GM19025 (cell line): Measurements from ENCODE around the gene MDN1.
"Not testable (repeated sequence)": the region's sequence is repeated elsewhere in the genome, so short reads cannot be mapped to it uniquely, and the experiment has no call there.

Experiments used
- ATAC-seq: cut with Tn5 transposase; IDR thresholded peaks from one replicate; pipeline ENCODE4 v1.9.1; 2021; ENCODE audit warnings: mild to moderate bottlenecking, low read depth, moderate library complexity; ENCODE audit not compliant: unreplicated experiment

The MDN1 gene

GRCh38 chr6:89777455-89777854 is 42.1 kb downstream of the MDN1 start:
- no peak for ATAC-seq

- no peak for ATAC-seq
Observed at GRCh38 chr6:89776583-89777233, 42.9 kb downstream of the MDN1 start.

GRCh38 chr6:89775150-89775549 is 44.4 kb downstream of the MDN1 start:
- ATAC-seq: no peak

- ATAC-seq: no peak
Observed at GRCh38 chr6:89769572-89769971, 50.0 kb downstream of the MDN1 start.

GRCh38 chr6:89768324-89768723 is 51.3 kb downstream of the MDN1 start:
- no peak for ATAC-seq

- ATAC-seq: no peak
Observed at GRCh38 chr6:89763550-89763949, 56.0 kb downstream of the MDN1 start.

- no peak for ATAC-seq
Observed at GRCh38 chr6:89758830-89759229, 60.8 kb downstream of the MDN1 start.

GRCh38 chr6:89750338-89750737 is 69.3 kb downstream of the MDN1 start:
- ATAC-seq: no peak

- ATAC-seq: no peak
Observed at GRCh38 chr6:89749918-89750317, 69.7 kb downstream of the MDN1 start.

GRCh38 chr6:89745716-89746115 is 73.9 kb downstream of the MDN1 start:
- ATAC-seq: no peak

GRCh38 chr6:89745096-89745495 is 74.5 kb downstream of the MDN1 start:
- ATAC-seq: no peak

GRCh38 chr6:89736893-89737292 is 82.7 kb downstream of the MDN1 start:
- ATAC-seq: no peak

GRCh38 chr6:89734526-89734925 is 85.1 kb downstream of the MDN1 start:
- no peak for ATAC-seq

GRCh38 chr6:89731924-89732567 is 87.5 kb downstream of the MDN1 start:
- ATAC-seq: no peak

GRCh38 chr6:89731262-89731661 is 88.3 kb downstream of the MDN1 start:
- ATAC-seq: not testable (repeated sequence)

- ATAC-seq: peak; percentile 93
Observed at GRCh38 chr6:89729818-89730217, 89.8 kb downstream of the MDN1 start.

GRCh38 chr6:89727501-89727900 is 92.1 kb downstream of the MDN1 start:
- ATAC-seq: no peak

- no peak for ATAC-seq
Observed at GRCh38 chr6:89724981-89725380, 94.6 kb downstream of the MDN1 start.

- no peak for ATAC-seq
Observed at GRCh38 chr6:89723046-89723445, 96.5 kb downstream of the MDN1 start.

GRCh38 chr6:89716532-89716931 is 103.1 kb downstream of the MDN1 start:
- no peak for ATAC-seq

- ATAC-seq: no peak
Observed at GRCh38 chr6:89711801-89712200, 107.8 kb downstream of the MDN1 start.

- ATAC-seq: no peak
Observed at GRCh38 chr6:89708316-89708715, 111.3 kb downstream of the MDN1 start.
